ENCODE results near the gene PDCD6IP.

- TF ChIP-seq CTCF (conservative IDR thresholded peaks at IDR 0.05; ENCODE audit: low read length) = no peak
- no peak for TF ChIP-seq EZH2phosphoT487 (IDR thresholded peaks at IDR 0.05; ENCODE audit: borderline replicate concordance)
These were observed 40.1 kb upstream of the PDCD6IP start for GRCh38 chr3:33758281-33758680.

Data from Loucy (cell line).